B cell (primary cell): ENCODE results near the gene TMEM158. TPM values are rescaled to one million over a fixed set of nuclear protein-coding genes. Genes with fewer than 3 reads are reported as not detected.

Experiments used
- ATAC-seq: fragments of 200-7000 bp; cut with Tn5 transposase; one replicate; pipeline ENCODE4 v1.10.0; 2021; ENCODE audit warnings: low read depth, mild to moderate bottlenecking, moderate number of reproducible peaks, moderate library complexity
- CTCF ChIA-PET: fragments of 350-600 bp; sonication (Branson Sonifier 250); formaldehyde crosslinking; loops from one replicate; lab custom pipeline; 2021; ENCODE audit warnings: antibody characterized with exemption, inconsistent platforms; lab: Charles Lee
- POLR2A ChIA-PET: fragments of 350-600 bp; sonication (Branson Sonifier 250); formaldehyde crosslinking; loops from one replicate; lab custom pipeline; 2021; ENCODE audit warnings: antibody characterized with exemption; lab: Charles Lee
- DNase-seq: peaks from one replicate; pipeline ENCODE4 v3.0.0; 2013
- H2AFZ ChIP-seq: 2 replicates; pipeline ENCODE4 v1.6.1; 2012; ENCODE audit warnings: mild to moderate bottlenecking, low read depth, low read length; ENCODE audit not compliant: insufficient read depth, poor library complexity, severe bottlenecking
- H3K27ac ChIP-seq, 2 donors: 1 replicate in 1 of 2; 2 replicates in 1 of 2; pipeline ENCODE4 v1.5.1; 2012 to 2013; ENCODE audit warnings: low read length in 2 of 2, mild to moderate bottlenecking in 2 of 2, moderate library complexity in 1 of 2
- H3K27me3 ChIP-seq, 4 experiments: fragments of 200-600 bp in 1 of 4; sonication (generic) in 1 of 4; replicated peaks in 1 of 4; 1 replicate in 2 of 4; 2 replicates in 2 of 4; pipeline versions ENCODE4 v1.6.1 to v1.7.0; 2013 to 2016; ENCODE audit warnings: low read length in 3 of 4, mild to moderate bottlenecking in 2 of 4, mixed read lengths in 1 of 4, moderate library complexity in 1 of 4; ENCODE audit not compliant: insufficient read depth in 4 of 4, control insufficient read depth in 3 of 4; ENCODE audit errors: control extremely low read depth in 1 of 4
- H3K36me3 ChIP-seq, 2 experiments: replicated peaks in 1 of 2; 1 replicate in 1 of 2; 2 replicates in 1 of 2; pipeline versions ENCODE4 v1.6.1 to v1.7.1; 2013; ENCODE audit warnings: low read length in 1 of 2; ENCODE audit not compliant: insufficient read depth in 2 of 2, control insufficient read depth in 1 of 2; ENCODE audit errors: control extremely low read depth in 1 of 2, extremely low read depth in 1 of 2
- H3K4me1 ChIP-seq, 2 donors: fragments of 200-600 bp in 1 of 2; sonication (generic) in 1 of 2; 1 replicate in 1 of 2; 2 replicates in 1 of 2; pipeline versions ENCODE4 v1.5.1 to v1.6.1; 2013 to 2017; ENCODE audit warnings: low read length in 2 of 2; ENCODE audit not compliant: control insufficient read depth in 2 of 2, insufficient read depth in 2 of 2
- H3K4me2 ChIP-seq: replicated peaks from 2 replicates; pipeline ENCODE3; 2012; ENCODE audit warnings: mild to moderate bottlenecking, low read depth, low read length; ENCODE audit not compliant: poor library complexity, severe bottlenecking
- H3K4me3 ChIP-seq, 5 experiments: fragments of 200-600 bp in 1 of 5; sonication (generic) in 1 of 5; 1 replicate in 3 of 5; 2 replicates in 2 of 5; pipeline versions ENCODE4 v1.5.1 to v1.7.0; 2011 to 2016; ENCODE audit warnings: low read length in 4 of 5, mild to moderate bottlenecking in 4 of 5, low read depth in 2 of 5, control low read depth in 1 of 5, moderate library complexity in 1 of 5; ENCODE audit not compliant: insufficient read depth in 1 of 5; ENCODE audit errors: control extremely low read depth in 1 of 5, extremely low read depth in 1 of 5
- H3K79me2 ChIP-seq: fragments of 200-600 bp; sonication (generic); one replicate; pipeline ENCODE4 v1.6.0; 2016; ENCODE audit warnings: low read length; ENCODE audit not compliant: control insufficient read depth, insufficient read depth
- H3K9ac ChIP-seq: fragments of 200-600 bp; sonication (generic); 2 replicates; pipeline ENCODE4 v1.6.1; 2017; ENCODE audit warnings: mild to moderate bottlenecking, low read length, moderate library complexity
- H3K9me3 ChIP-seq, 3 donors: one replicate each; pipeline versions ENCODE4 v1.6.1 to v1.7.1; 2013; ENCODE audit warnings: low read length in 2 of 3; ENCODE audit not compliant: control insufficient read depth in 2 of 3, insufficient read depth in 1 of 3; ENCODE audit errors: control extremely low read depth in 1 of 3
- H4K20me1 ChIP-seq: 2 replicates; pipeline ENCODE4 v1.6.0; 2012; ENCODE audit warnings: mild to moderate bottlenecking, low read length; ENCODE audit not compliant: insufficient read depth, control insufficient read depth, poor library complexity, severe bottlenecking
- H3K27ac Mint-ChIP-seq: one replicate; pipeline ENCODE4 v1.8.0; 2021; ENCODE audit warnings: mixed read lengths
- H3K27me3 Mint-ChIP-seq: one replicate; pipeline ENCODE4 v1.8.0; 2021; ENCODE audit warnings: mixed read lengths
- H3K4me1 Mint-ChIP-seq: one replicate; pipeline ENCODE4 v1.8.0; 2021; ENCODE audit warnings: mixed read lengths
- H3K4me3 Mint-ChIP-seq: one replicate; pipeline ENCODE4 v1.8.0; 2021; ENCODE audit warnings: mixed read lengths
- H3K9me3 Mint-ChIP-seq: one replicate; pipeline ENCODE4 v1.8.0; 2022; ENCODE audit warnings: mixed read lengths; ENCODE audit not compliant: insufficient read depth
- EZH2 ChIP-seq: IDR thresholded peaks from 2 replicates; pipeline ENCODE4 v1.6.1; 2012; ENCODE audit warnings: borderline replicate concordance, low read depth, mild to moderate bottlenecking, moderate library complexity, low read length; ENCODE audit not compliant: insufficient read depth, poor library complexity, severe bottlenecking
- WGBS: methylation state at CpG from one replicate; pipeline ENCODE4 v1.1.5; 2013; ENCODE audit warnings: missing lambda C conversion rate; ENCODE audit not compliant: insufficient coverage; 5-methylcytosine and 5-hydroxymethylcytosine counted together
- intact Hi-C: fragments of 100-400 bp; cut with micrococcal nuclease; formaldehyde crosslinking; loops from one replicate; pipeline ENCODE4 v1.10.0; 2022
- polyA plus RNA-seq: library from polyadenylated mRNA; depleted of rRNA; stranded (reverse); fragments of >200 nt; gene quantifications from 2 replicates; pipeline ENCODE4 v1.2.3, GENCODE V29; 2012
- total RNA-seq, 2 donors: library from RNA; stranded (reverse); fragments of 120-200 nt in 1 of 2; gene quantifications; 1 replicate in 1 of 2; 2 replicates in 1 of 2; pipeline versions ENCODE4 v1.2.3 to v1.2.4, GENCODE V29; 2013 to 2022
- TF ChIP-seq, protein P1 (sequence below): fragments of 200-600 bp; IDR thresholded peaks from one replicate; pipeline ENCODE4 v1.8.0; 2022; ENCODE audit warnings: antibody characterized with exemption, mild to moderate bottlenecking

Gene TMEM158
- total and polyA plus RNA-seq, 2 donors (not counting 1 experiment from before 2014, with no cell fraction given), result not detected

- no peaks in the 10 kb centered on the region for H3K9me3 Mint-ChIP-seq
- H3K79me2 ChIP-seq, result no peaks in the 10 kb centered on the region
- no peak overlapping the region for H3K9ac ChIP-seq
- H3K27me3 ChIP-seq, result no peaks in the 10 kb centered on the region
- no peak overlapping the region for H3K4me3 ChIP-seq
- H3K27ac Mint-ChIP-seq, result no peak overlapping the region
- no peak overlapping the region for H3K27ac ChIP-seq
- no peak overlapping the region for H2AFZ ChIP-seq
- 74% methylated on average over 6 of the region's 7 CpGs for WGBS
- intact Hi-C loops, result no loop called here
- ChIA-PET POLR2A (no interaction called here), CTCF (no interaction called here)
- H3K4me2 ChIP-seq, result no peak overlapping the region
- H3K9me3 ChIP-seq, result no peaks in the 10 kb centered on the region
- H4K20me1 ChIP-seq, result no peaks in the 10 kb centered on the region
- no peak overlapping the region for H3K4me3 Mint-ChIP-seq
- no peaks in the 10 kb centered on the region for H3K4me1 ChIP-seq
- peaks cover 18% of the 10 kb centered on the region for H3K27me3 Mint-ChIP-seq
- no peak for TF ChIP-seq EZH2
- TF ChIP-seq, protein P1, sequence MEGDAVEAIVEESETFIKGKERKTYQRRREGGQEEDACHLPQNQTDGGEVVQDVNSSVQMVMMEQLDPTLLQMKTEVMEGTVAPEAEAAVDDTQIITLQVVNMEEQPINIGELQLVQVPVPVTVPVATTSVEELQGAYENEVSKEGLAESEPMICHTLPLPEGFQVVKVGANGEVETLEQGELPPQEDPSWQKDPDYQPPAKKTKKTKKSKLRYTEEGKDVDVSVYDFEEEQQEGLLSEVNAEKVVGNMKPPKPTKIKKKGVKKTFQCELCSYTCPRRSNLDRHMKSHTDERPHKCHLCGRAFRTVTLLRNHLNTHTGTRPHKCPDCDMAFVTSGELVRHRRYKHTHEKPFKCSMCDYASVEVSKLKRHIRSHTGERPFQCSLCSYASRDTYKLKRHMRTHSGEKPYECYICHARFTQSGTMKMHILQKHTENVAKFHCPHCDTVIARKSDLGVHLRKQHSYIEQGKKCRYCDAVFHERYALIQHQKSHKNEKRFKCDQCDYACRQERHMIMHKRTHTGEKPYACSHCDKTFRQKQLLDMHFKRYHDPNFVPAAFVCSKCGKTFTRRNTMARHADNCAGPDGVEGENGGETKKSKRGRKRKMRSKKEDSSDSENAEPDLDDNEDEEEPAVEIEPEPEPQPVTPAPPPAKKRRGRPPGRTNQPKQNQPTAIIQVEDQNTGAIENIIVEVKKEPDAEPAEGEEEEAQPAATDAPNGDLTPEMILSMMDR, result no peak
- no peak for DNase-seq
- ATAC-seq, result no peak
- no peaks in the 10 kb centered on the region for H3K4me1 Mint-ChIP-seq
- no peaks in the 10 kb centered on the region for H3K36me3 ChIP-seq
Measured at GRCh38 chr3:45182915-45183871, 42.9 kb downstream of the TMEM158 start.

GRCh38 chr3:45181496-45181895 is 44.6 kb downstream of the TMEM158 start:
- Histone ChIP-seq H3K9ac (no peak overlapping the region), H3K4me3 (no peak overlapping the region), H3K36me3 (no peaks in the 10 kb centered on the region), H2AFZ (no peak overlapping the region), H3K27ac (no peak overlapping the region), H3K9me3 (no peaks in the 10 kb centered on the region), H3K4me2 (no peak overlapping the region), H3K79me2 (no peaks in the 10 kb centered on the region), H3K4me1 (no peaks in the 10 kb centered on the region), H3K27me3 (no peaks in the 10 kb centered on the region), H4K20me1 (no peaks in the 10 kb centered on the region)
- H3K9me3 Mint-ChIP-seq, result no peaks in the 10 kb centered on the region
- ATAC-seq (no peak), DNase-seq (no peak)
- ChIA-PET POLR2A (no interaction called here), CTCF (no interaction called here)
- TF ChIP-seq EZH2, result no peak
- TF ChIP-seq, protein P1, result no peak
- peaks cover 16% of the 10 kb centered on the region for H3K27me3 Mint-ChIP-seq
- H3K27ac Mint-ChIP-seq, result no peak overlapping the region
- intact Hi-C loops, result no loop called here
- 60% methylated on average over 2 of the region's 5 CpGs for WGBS
- no peaks in the 10 kb centered on the region for H3K4me1 Mint-ChIP-seq
- H3K4me3 Mint-ChIP-seq, result no peak overlapping the region
